Keratinocyte (primary cell): ENCODE results near the gene COG5. TPM values are rescaled to one million over a fixed set of nuclear protein-coding genes. Genes with fewer than 3 reads are reported as not detected.

Experiments used
- DNase-seq: peaks from one replicate; pipeline ENCODE4 v3.0.0-alpha.2; 2011; ENCODE audit warnings: low read depth, missing footprints, low spot score
- FAIRE-seq: peaks from 2 replicates; lab custom pipeline; 2011; peaks lifted over from hg19 to GRCh38; lab: Jason Lieb, UNC
- H2AFZ ChIP-seq: 2 replicates; pipeline ENCODE4 v1.6.0; 2012; ENCODE audit warnings: low read length, control low read depth, inconsistent platforms; ENCODE audit not compliant: control insufficient read depth
- H3K27ac ChIP-seq: 2 replicates; pipeline ENCODE4 v1.5.1; 2011; ENCODE audit warnings: low read length; ENCODE audit not compliant: control insufficient read depth, insufficient read depth
- H3K27me3 ChIP-seq: 3 replicates; pipeline ENCODE4 v1.6.0; 2011; ENCODE audit warnings: low read length; ENCODE audit not compliant: control insufficient read depth, insufficient read depth; ENCODE audit errors: extremely low read depth
- H3K36me3 ChIP-seq, 2 experiments: 2 replicates in 1 of 2; 3 replicates in 1 of 2; pipeline ENCODE4 v1.5.1; 2011; ENCODE audit warnings: low read length in 2 of 2, mild to moderate bottlenecking in 1 of 2; ENCODE audit not compliant: control insufficient read depth in 2 of 2, insufficient read depth in 2 of 2; ENCODE audit errors: extremely low read depth in 1 of 2
- H3K4me1 ChIP-seq: 3 replicates; pipeline ENCODE4 v1.5.1; 2011; ENCODE audit warnings: low read length; ENCODE audit not compliant: control insufficient read depth, insufficient read depth; ENCODE audit errors: extremely low read depth
- H3K4me2 ChIP-seq: 3 replicates; pipeline ENCODE4 v1.6.0; 2011; ENCODE audit warnings: low read depth, low read length; ENCODE audit not compliant: control insufficient read depth, insufficient read depth; ENCODE audit errors: extremely low read depth
- H3K4me3 ChIP-seq, 3 experiments: fragments of 200-600 bp in 1 of 3; sonication (generic) in 1 of 3; 2 replicates in 2 of 3; 3 replicates in 1 of 3; pipeline ENCODE4 v1.5.1; 2011 to 2016; ENCODE audit warnings: low read length in 3 of 3, mild to moderate bottlenecking in 3 of 3, control low read depth in 2 of 3, inconsistent platforms in 1 of 3, low read depth in 1 of 3, mixed read lengths in 1 of 3, mixed run types in 1 of 3, moderate library complexity in 1 of 3; ENCODE audit not compliant: control insufficient read depth in 2 of 3, insufficient read depth in 2 of 3; ENCODE audit errors: extremely low read depth in 1 of 3
- H3K79me2 ChIP-seq: 2 replicates; pipeline ENCODE4 v1.6.0; 2012; ENCODE audit warnings: low read length; ENCODE audit not compliant: control insufficient read depth, insufficient read depth
- H3K9ac ChIP-seq: 3 replicates; pipeline ENCODE4 v1.6.0; 2011; ENCODE audit warnings: low read length; ENCODE audit not compliant: control insufficient read depth, insufficient read depth; ENCODE audit errors: extremely low read depth
- H3K9me1 ChIP-seq: 3 replicates; pipeline ENCODE4 v1.6.0; 2011; ENCODE audit warnings: low read length; ENCODE audit not compliant: control insufficient read depth, insufficient read depth; ENCODE audit errors: extremely low read depth
- H3K9me3 ChIP-seq: 2 replicates; pipeline ENCODE4 v1.5.1; 2012; ENCODE audit warnings: low read depth, low read length; ENCODE audit not compliant: control insufficient read depth
- H4K20me1 ChIP-seq: 3 replicates; pipeline ENCODE4 v1.6.0; 2011; ENCODE audit warnings: low read length; ENCODE audit not compliant: control insufficient read depth, insufficient read depth; ENCODE audit errors: extremely low read depth
- EZH2 ChIP-seq: IDR thresholded peaks from one replicate; pipeline ENCODE4 v1.6.1; 2012; ENCODE audit warnings: inconsistent platforms, mild to moderate bottlenecking, low read length, moderate library complexity
- dilution Hi-C: fragments of 300-500 bp; cut with MboI; formaldehyde crosslinking; loops from one replicate; pipeline ENCODE4 v1.7.0; 2020; ENCODE audit warnings: low sequenced_read_pairs; ENCODE audit not compliant: extremely low pct_ligation_motif_present
- polyA plus RNA-seq, 5 experiments: library from polyadenylated mRNA; depleted of rRNA in 3 of 5; stranded (reverse) in 3 of 5; stranded (forward) in 1 of 5; unstranded in 1 of 5; fragments of >200 nt; gene quantifications; 1 replicate in 1 of 5; 2 replicates in 3 of 5; 3 replicates in 1 of 5; pipeline versions ENCODE4 v1.2.1 to v1.2.3, GENCODE V29; 2011 to 2012; ENCODE audit warnings: missing spikeins in 2 of 5, low read depth in 1 of 5, low replicate concordance in 1 of 5
- TF ChIP-seq, protein P1 (sequence below), 3 experiments: IDR thresholded peaks in 1 of 3; conservative IDR thresholded peaks in 1 of 3; optimal IDR thresholded peaks in 1 of 3; 2 replicates in 2 of 3; 3 replicates in 1 of 3; pipeline versions ENCODE3 to v1.5.1; 2011; ENCODE audit warnings: low read length in 3 of 3, mild to moderate bottlenecking in 3 of 3, moderate library complexity in 2 of 3, control low read depth in 1 of 3, inconsistent platforms in 1 of 3; ENCODE audit not compliant: insufficient read depth in 2 of 3; ENCODE audit errors: extremely low read depth in 1 of 3

COG5 gene
- polyA plus RNA-seq, 1 donor (not counting 4 experiments of a cell fraction or from before 2014, with no cell fraction given) = 50.7 TPM

DNA sequence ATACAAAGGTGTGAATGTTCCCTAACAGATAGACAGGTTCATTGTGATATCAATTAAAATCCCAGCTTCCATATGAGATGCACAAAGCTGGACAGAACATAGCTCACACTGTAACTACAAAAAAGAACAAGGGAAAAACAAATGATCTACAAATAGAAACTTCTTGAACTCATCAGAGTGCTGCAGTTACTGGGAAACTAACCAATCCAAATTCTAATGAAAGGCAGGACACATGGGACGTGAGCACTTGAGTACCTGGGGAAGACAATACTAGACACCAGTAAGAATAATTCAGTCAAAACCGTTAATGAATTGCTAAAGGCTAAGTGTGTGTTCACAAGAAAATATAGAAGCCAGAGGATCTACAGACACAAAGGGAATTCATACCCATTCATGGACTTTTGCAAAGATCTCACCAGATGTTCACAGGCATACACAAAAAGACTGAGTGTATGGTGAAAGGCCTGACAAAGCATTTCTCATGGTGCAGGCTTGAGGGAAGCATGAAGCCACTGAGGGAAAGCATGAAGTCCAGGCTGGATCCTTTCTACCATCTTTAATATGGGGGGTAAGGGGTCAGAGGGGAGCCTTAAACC lies 101.7 kb downstream of the COG5 start:
- no peak overlapping the region for H3K27ac ChIP-seq
- dilution Hi-C loops = no loop called here
- H3K4me1 ChIP-seq = no peaks in the 10 kb centered on the region
- no peak overlapping the region for H3K9ac ChIP-seq
- TF ChIP-seq EZH2 = no peak
- TF ChIP-seq, protein P1, sequence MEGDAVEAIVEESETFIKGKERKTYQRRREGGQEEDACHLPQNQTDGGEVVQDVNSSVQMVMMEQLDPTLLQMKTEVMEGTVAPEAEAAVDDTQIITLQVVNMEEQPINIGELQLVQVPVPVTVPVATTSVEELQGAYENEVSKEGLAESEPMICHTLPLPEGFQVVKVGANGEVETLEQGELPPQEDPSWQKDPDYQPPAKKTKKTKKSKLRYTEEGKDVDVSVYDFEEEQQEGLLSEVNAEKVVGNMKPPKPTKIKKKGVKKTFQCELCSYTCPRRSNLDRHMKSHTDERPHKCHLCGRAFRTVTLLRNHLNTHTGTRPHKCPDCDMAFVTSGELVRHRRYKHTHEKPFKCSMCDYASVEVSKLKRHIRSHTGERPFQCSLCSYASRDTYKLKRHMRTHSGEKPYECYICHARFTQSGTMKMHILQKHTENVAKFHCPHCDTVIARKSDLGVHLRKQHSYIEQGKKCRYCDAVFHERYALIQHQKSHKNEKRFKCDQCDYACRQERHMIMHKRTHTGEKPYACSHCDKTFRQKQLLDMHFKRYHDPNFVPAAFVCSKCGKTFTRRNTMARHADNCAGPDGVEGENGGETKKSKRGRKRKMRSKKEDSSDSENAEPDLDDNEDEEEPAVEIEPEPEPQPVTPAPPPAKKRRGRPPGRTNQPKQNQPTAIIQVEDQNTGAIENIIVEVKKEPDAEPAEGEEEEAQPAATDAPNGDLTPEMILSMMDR (optimal IDR thresholded peaks at IDR 0.05 in 1 of 3, IDR thresholded peaks at IDR 0.05 in 1 of 3, conservative IDR thresholded peaks at IDR 0.05 in 1 of 3; ENCODE audit: extremely low read depth in 1 of 3, insufficient read depth in 2 of 3, low read length in 3 of 3) = no peak
- no peak overlapping the region for H3K4me3 ChIP-seq
- no peak overlapping the region for H3K4me2 ChIP-seq
- peaks cover 0 to 4% of the 10 kb centered on the region in 2 experiments for H3K36me3 ChIP-seq
- no peak for DNase-seq
- H3K9me3 ChIP-seq = no peaks in the 10 kb centered on the region
- H3K79me2 ChIP-seq = no peaks in the 10 kb centered on the region
- peak; percentile 44 for FAIRE-seq
- H2AFZ ChIP-seq = no peak overlapping the region
- H3K9me1 ChIP-seq = no peaks in the 10 kb centered on the region
- H3K27me3 ChIP-seq = no peaks in the 10 kb centered on the region
- no peaks in the 10 kb centered on the region for H4K20me1 ChIP-seq

DNA sequence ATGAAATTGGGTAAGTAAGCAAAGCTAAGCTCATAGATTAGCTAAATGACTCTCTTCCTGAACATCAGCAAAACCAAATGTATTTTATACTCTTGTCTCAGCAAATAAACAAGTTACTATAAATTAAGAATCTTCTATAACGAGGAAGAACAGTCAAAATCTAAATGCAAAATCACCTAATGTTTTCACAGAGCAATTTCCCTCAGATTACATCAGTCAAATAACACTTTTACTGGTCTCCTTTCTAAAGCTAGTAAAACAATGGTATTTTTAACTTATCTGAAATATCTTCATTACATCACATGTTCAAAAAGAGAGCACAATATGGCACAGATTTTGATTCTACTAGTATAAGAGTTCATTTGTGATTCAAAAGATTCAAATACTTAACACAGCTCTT lies 110.3 kb downstream of the COG5 start:
- FAIRE-seq (no peak), DNase-seq (no peak)
- no peaks in the 10 kb centered on the region for H3K4me1 ChIP-seq
- H3K9me3 ChIP-seq = no peaks in the 10 kb centered on the region
- no peak overlapping the region for H2AFZ ChIP-seq
- no peaks in the 10 kb centered on the region for H3K9me1 ChIP-seq
- no peak for TF ChIP-seq EZH2
- TF ChIP-seq, protein P1 (optimal IDR thresholded peaks at IDR 0.05 in 1 of 3, IDR thresholded peaks at IDR 0.05 in 1 of 3, conservative IDR thresholded peaks at IDR 0.05 in 1 of 3; ENCODE audit: extremely low read depth in 1 of 3, insufficient read depth in 2 of 3, low read length in 3 of 3) = no peak
- no peaks in the 10 kb centered on the region for H3K79me2 ChIP-seq
- no peak overlapping the region for H3K4me3 ChIP-seq
- H4K20me1 ChIP-seq = no peaks in the 10 kb centered on the region
- no peak overlapping the region for H3K27ac ChIP-seq
- dilution Hi-C loops = no loop called here
- no peak overlapping the region for H3K4me2 ChIP-seq
- H3K36me3 ChIP-seq = peaks cover 0 to 2% of the 10 kb centered on the region in 2 experiments
- H3K9ac ChIP-seq = no peak overlapping the region
- no peaks in the 10 kb centered on the region for H3K27me3 ChIP-seq
